HG03439 (cell line): ENCODE results near the gene C20orf144.

ENCODE experiments used
- ATAC-seq: cut with Tn5 transposase; IDR thresholded peaks from one replicate; pipeline ENCODE4 v1.9.1; 2021; ENCODE audit warnings: mild to moderate bottlenecking, moderate library complexity; ENCODE audit not compliant: unreplicated experiment

Gene C20orf144

DNA sequence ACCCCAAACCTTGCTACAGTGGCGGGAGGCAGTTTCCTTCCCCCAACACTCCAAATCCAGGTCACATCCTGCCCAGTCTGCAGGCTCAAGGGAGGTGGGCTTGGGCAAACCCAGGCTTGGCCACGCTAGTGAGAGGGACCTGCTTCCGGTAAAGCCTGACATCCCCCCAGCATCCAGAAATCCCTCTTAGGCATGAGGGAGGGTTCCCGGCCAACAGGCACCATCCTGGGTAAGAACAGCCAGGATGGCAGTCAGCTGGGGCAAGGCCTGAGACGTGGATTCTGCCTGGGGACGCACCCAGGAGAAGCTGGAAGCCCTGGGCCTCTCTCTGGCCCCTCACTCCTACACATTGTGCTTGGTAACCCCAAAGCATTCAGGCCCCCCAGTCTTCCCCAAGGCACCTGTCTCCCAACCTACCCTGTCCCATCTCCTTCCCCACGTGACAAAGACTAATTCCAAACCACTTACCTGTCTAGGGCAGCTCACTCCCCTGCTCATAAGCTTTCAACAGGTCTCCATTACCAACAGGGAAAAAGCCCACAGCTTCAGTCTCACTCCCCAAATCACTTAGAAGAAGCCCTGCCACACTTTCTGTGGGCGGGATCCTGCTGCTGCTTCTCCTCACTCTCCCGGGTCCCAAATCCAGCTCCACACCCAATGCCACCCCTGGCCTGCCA is 2.1 kb downstream of the C20orf144 start:
- ATAC-seq, result no peak

DNA sequence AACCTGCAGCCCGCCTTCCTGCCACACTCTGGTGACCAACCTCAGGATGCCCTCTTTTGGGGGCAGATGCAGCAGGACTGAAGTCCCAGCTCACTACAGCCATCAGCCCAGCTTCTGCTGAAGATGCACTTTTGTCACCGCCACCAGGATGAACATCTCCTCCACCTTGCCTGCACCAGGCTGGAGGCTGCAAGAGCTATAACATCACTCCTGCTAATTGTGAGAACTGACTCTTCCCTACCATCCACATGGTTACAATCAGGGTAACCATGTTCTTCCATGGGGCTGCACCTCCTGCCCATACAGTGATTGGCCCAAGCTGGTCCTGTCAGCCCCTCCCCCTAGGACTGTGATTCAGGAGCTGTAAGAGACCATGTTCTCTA is 2.6 kb downstream of the C20orf144 start:
- ATAC-seq, result no peak

DNA sequence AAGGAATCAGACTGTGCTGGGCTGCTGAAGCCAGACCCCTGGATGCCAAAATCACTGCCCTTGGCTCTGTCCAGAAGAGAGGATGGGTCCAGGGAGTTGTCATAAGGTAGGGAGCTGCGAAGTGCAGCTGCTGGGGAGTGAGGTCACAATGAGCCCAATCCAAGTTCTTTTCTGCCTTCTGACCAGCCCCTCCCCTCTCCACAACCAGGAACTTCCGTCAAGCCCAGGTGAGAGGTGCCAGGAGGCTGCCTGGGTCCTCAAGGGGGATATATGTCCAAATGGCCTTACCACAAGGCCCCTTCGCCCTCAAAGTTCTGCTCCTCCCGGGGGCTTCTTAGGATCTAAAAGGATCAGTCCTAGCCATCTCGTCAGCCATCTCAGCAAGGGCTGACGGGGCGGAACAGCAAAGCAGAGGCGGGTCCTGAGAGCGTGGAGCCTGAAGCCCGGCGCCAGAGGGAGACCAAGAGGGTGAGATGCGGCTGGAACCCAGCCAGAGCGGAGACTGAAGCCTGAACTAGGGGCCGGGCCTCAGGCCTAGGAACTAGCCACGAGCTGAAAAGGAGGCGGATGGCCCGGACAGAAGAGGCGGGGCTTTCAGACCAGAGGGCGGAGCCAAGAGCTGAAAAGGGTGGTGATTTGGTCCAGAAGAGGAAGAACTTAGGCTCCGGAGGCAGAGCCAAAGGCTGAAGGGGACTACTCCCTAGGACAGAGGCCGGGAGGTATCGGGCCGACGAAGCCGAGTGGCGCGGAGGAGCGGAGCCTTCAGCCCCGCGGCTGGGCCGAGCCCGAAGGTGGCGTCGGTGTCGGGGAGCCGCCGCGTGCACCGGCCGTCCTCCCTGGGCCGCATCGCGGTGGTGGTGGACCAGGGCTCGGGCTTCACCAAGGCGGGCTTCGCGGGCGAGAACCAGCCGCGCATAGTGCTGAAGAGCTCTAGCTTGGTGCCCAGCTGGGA is 4.4 kb downstream of the C20orf144 start, which contains the start of gene ACTL10:
Gene ACTL10 (plus strand): TSS at position 651 of the 952 bp plus-strand sequence. CDS start 555 bp downstream, outside the sequence.
- ATAC-seq, result peak; percentile 68

- ATAC-seq, result peak; percentile 17
Observed at GRCh38 chr20:33667245-33667675, 5.1 kb downstream of the C20orf144 start.

DNA sequence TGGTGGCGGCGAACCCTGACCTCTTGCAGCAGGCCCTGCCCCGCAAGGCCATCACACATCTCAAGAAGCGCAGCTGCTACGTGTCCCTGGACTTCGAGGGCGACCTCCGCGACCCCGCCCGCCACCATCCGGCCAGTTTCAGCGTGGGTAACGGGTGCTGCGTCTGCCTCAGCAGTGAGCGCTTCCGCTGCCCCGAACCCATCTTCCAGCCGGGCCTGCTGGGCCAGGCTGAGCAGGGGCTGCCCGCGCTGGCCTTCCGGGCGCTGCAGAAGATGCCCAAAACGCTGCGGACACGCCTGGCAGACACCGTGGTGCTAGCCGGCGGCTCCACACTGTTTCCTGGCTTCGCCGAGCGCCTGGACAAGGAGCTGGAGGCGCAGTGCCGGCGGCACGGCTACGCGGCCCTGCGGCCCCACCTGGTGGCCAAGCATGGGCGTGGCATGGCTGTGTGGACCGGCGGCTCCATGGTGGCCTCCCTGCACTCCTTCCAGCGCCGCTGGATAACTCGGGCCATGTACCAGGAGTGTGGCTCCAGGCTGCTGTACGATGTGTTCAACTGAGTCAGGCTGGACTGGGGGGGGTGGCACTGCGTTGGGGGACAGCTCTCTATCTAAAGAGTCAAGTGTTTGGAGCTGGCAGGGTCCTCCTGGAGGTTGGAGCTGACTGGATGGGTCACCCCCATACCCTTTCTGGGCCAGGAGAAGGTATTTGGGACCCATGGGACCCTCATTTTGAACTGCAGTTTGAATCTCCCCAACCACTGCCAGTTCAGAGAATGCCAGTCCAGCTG is 5.7 kb downstream of the C20orf144 start:
- peak; percentile 38 for ATAC-seq

DNA sequence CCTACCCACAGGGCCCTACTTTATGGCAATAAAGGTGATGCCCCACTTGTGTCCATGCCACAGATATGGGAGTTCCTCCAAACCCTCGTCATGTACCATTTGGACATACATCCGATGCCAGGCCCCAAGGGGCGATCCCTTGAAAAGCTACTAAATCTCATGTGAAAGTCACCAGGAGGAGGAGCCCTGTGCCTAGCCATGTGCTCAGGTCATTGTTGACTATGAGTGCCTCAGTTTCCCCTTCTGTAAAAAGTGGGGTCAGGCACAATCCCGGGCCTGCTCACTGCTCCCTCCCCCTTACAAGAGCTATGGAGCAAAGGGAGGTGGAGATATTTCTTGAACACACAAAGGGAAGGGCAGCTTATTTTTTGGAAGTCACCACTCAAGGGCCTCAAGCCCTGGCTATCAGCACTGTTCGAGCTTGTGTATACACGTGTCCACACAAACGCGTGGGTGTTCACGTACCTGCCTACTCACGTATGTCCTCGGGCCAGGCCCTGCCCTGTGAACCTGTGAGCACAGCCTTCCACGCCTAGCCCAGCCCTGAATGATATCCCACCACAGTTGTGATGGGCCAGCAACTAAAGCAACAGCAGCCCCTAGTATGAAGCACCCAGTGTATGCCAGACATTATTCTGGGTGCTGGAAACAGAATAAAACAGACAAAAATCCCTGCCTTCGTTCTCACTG is 6.5 kb downstream of the C20orf144 start:
- no peak for ATAC-seq

- ATAC-seq, result no peak
Observed at GRCh38 chr20:33669224-33669623, 7.1 kb downstream of the C20orf144 start.

DNA sequence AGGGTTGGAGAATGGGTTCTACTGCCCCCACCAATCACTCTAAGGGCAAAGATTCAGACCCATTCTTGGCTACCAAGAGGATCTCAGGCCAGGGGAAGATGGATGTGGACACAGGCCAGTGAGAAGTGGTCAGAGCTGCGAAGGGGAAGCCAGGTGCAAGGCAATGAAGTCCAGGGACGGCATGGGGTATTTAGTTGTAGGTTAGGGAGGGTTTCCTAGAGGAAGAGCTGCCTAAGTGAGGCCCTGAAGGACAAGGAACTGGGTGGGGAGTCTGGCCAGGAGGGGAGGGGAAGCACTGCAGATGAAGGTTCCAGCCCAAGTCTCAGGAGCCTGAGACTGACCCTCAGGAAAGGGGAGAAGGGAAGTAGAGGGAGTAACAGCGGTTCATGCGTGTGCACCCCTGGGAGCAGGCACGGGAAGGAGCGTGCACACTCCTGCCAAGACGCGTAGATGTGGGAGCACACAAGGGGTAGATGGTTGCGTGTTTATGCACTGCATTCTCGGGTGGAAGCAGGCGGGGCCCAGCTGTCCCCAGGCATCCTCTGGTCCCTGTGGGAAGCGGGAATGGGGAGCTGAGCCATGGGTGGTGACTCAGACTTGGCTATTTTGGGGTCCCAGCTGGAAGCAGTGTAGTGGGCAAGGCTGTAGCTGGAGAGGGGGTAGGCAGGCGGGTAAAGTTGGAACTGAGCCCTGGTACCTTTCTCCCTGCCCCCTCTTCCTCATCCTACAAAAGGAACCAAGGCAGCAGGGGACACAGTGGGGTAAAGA is 7.9 kb downstream of the C20orf144 start:
- no peak for ATAC-seq

- ATAC-seq, result no peak
Observed at GRCh38 chr20:33670715-33671499, 8.8 kb downstream of the C20orf144 start.

DNA sequence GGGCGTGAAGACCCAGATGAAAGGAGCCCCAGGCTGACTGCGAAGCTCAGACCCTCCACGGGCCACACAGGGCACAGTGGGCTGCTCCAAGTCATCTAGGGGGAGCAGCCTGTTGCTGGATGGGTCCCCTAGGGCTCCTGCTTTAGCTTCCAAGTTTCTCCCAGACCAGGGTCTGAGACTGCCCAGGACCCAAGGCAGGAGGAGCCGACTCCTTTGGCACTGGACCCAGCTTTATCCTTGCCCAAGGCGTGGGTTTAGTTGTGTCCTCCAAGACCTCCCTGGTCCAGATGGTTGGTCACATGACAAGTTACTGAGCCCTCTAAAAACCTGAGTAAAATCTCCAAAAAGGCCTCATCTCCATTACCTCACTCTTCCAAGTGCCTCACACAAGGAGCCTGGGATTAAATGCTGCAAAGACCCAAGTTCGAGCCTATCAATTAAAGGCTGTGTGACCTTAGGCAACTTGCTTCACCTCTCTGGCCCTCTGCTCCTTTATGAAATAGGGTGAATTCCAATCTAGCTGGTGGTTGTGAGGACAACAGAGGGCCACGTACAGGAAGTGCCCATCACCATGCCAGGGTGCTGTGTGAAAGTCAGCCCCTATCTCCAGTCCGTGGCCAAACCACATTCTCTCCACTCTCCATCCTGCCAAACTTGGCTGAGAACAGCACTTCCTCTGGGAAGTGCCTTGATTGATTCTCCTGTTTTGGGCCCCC is 9.6 kb downstream of the C20orf144 start:
- no peak for ATAC-seq

- ATAC-seq, result no peak
Observed at GRCh38 chr20:33672426-33673113, 10.4 kb downstream of the C20orf144 start.

DNA sequence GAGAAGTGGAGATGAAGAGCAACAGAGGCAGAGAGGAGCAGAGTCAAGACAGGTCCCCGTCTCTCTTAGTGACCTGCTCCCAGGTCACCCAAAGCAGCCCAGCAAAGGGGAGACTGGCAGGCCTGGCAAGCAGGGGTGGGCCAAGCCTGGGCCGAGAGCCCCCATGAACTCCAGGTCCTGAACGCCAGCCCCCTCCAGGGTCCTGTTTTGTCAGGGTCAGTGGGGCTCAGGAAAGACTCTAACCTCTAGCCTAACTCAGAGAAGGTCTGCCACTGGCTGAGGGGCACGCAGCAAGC is 10.9 kb downstream of the C20orf144 start:
- no peak for ATAC-seq

GRCh38 chr20:33673410-33674293 is 11.5 kb downstream of the C20orf144 start:
- ATAC-seq, result no peak

DNA sequence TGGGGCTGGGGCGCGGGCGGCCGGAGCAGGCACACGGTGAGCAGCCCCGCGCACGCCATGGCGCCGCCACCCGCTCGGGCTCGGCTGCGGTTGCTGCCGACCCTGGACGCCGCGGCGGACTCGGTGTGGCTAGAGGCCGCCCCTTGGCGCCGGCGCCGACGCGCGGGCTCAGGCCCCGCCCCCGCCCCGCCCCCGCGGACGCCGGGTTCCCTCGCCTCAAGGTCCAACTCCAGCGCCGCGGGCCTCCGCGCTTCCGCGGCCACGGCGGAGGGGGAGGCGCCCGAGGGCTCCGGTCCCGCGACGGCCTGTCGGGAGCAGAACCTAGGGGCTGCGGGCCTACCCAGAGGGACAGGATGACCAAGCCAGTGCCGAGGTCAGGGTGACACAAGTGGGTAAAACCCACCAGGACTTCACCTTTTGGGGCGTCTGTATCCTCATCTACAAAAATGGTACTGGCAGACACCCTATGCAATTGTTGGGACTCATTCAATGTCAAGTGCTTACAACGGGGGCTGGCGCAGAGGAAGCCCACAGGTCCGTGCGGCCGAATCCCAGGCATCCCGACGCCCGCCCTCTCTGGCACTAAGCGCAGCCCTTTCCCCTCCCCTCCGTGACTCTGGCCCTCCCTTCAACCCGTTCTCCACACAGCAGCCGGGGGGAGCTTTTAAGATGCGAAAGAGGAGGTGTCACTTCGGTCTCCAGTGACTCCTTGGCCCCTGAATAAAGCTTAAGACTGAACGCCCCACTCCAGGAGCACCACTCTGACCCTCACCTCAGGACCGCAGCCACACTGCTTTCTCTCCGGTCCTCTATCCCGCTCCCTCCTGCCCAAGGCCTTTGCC is 12.4 kb downstream of the C20orf144 start, which contains the start of gene NECAB3:
Gene NECAB3 (minus strand): TSS at position 135 of the 842 bp plus-strand sequence. CDS start 76 bp downstream, at position 59.
- ATAC-seq, result peak; percentile 56

- no peak for ATAC-seq
Observed at GRCh38 chr20:33675136-33675959, 13.2 kb downstream of the C20orf144 start.
